Cardiac muscle cell (in vitro differentiated cells and primary cell): Measurements from ENCODE around the gene ATP13A2. TPM values are rescaled to one million over a fixed set of nuclear protein-coding genes. Genes with fewer than 3 reads are reported as not detected.
A peak's percentile ranks its signal among the peaks of the same experiment; 100 is the strongest.
"Not testable (repeated sequence)": the region's sequence is repeated elsewhere in the genome, so short reads cannot be mapped to it uniquely, and the experiment has no call there.

Source experiments
- DNase-seq, 2 donors: peaks; one replicate each; pipeline versions ENCODE4 v3.0.0 to v3.0.0-alpha.2; 2010 to 2017; ENCODE audit warnings: low read depth in 1 of 2, low spot score in 1 of 2
- H3K27ac ChIP-seq: fragments of 200-600 bp; sonication (generic); 2 replicates; pipeline ENCODE4 v1.5.1; 2016
- H3K27me3 ChIP-seq: fragments of 200-600 bp; sonication (generic); 2 replicates; pipeline ENCODE4 v1.6.0; 2016; ENCODE audit warnings: control low read depth
- H3K36me3 ChIP-seq: fragments of 200-600 bp; sonication (generic); 2 replicates; pipeline ENCODE4 v1.5.1; 2016; ENCODE audit warnings: control low read depth
- H3K4me1 ChIP-seq: fragments of 200-600 bp; sonication (generic); 2 replicates; pipeline ENCODE4 v1.8.1; 2017; ENCODE audit warnings: low read depth, mild to moderate bottlenecking, mixed run types
- H3K4me3 ChIP-seq: fragments of 200-600 bp; sonication (generic); 2 replicates; pipeline ENCODE4 v1.5.1; 2016; ENCODE audit warnings: mild to moderate bottlenecking
- H3K9me3 ChIP-seq: fragments of 200-600 bp; sonication (generic); 2 replicates; pipeline ENCODE4 v1.5.1; 2017; ENCODE audit warnings: low read depth, mild to moderate bottlenecking, control low read depth
- polyA plus RNA-seq: library from polyadenylated mRNA; unstranded; fragments of >200 nt; fragmentation: Nextera tagmentation; extraction: Ambion mirVana; gene quantifications from 2 replicates; pipeline ENCODE4 v1.2.1, GENCODE V29; 2016
- total RNA-seq: library from RNA; depleted of rRNA; stranded (reverse); fragments of >200 nt; gene quantifications from 2 replicates; pipeline ENCODE4 v1.2.3, GENCODE V29; 2016
- TF ChIP-seq, protein P1 (sequence below): IDR thresholded peaks from 2 replicates; pipeline ENCODE4 v1.5.1; 2012; ENCODE audit warnings: low read depth, mild to moderate bottlenecking, low read length

The ATP13A2 gene
- total and polyA plus RNA-seq, 2 experiments from 2014 or later: 44.7 to 76.8 TPM

DNA sequence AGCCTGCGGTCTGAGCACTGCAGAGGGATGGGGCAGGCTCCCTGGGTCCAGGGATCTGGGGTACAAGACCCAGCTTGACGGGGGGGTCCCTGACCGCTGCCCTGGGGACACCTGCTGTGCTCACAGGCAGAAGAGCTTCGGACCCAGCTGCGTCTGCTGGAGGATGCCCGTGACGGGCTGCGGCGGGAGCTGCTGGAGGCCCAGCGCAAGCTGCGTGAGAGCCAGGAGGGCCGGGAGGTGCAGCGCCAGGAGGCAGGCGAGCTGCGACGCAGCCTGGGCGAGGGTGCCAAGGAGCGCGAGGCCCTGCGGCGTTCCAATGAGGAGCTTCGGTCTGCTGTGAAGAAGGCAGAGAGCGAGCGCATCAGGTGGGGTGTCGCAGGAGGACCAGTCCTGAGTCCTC is 56.5 kb downstream of the ATP13A2 start:
- TF ChIP-seq, protein P1, sequence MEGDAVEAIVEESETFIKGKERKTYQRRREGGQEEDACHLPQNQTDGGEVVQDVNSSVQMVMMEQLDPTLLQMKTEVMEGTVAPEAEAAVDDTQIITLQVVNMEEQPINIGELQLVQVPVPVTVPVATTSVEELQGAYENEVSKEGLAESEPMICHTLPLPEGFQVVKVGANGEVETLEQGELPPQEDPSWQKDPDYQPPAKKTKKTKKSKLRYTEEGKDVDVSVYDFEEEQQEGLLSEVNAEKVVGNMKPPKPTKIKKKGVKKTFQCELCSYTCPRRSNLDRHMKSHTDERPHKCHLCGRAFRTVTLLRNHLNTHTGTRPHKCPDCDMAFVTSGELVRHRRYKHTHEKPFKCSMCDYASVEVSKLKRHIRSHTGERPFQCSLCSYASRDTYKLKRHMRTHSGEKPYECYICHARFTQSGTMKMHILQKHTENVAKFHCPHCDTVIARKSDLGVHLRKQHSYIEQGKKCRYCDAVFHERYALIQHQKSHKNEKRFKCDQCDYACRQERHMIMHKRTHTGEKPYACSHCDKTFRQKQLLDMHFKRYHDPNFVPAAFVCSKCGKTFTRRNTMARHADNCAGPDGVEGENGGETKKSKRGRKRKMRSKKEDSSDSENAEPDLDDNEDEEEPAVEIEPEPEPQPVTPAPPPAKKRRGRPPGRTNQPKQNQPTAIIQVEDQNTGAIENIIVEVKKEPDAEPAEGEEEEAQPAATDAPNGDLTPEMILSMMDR: no peak
- no peaks in the 10 kb centered on the region for H3K9me3 ChIP-seq
- H3K4me1 ChIP-seq: no peaks in the 10 kb centered on the region
- no peaks in the 10 kb centered on the region for H3K36me3 ChIP-seq
- no peak for DNase-seq
- no peak overlapping the region for H3K4me3 ChIP-seq
- H3K27ac ChIP-seq: no peak overlapping the region
- H3K27me3 ChIP-seq: no peaks in the 10 kb centered on the region

DNA sequence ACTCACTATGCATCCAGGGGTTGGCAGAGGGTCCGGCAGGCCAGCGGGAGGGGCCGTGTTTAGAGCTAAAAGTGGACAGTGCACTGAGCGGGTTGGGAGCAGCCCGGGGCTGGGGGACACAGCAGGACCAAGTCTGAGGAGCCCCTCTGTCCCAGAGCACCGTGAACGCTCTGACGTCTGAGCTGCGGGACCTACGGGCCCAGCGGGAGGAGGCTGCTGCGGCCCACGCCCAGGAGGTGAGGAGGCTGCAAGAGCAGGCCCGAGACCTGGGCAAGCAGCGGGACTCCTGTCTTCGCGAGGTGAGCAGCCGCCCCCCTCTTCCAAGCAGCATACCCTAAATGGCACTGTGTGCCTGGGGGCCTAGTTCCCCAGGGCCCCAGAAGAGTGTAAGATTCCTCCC is 57.1 kb downstream of the ATP13A2 start:
- Histone ChIP-seq H3K36me3 (no peaks in the 10 kb centered on the region), H3K4me3 (no peak overlapping the region), H3K4me1 (no peaks in the 10 kb centered on the region), H3K9me3 (no peaks in the 10 kb centered on the region), H3K27me3 (no peaks in the 10 kb centered on the region), H3K27ac (no peak overlapping the region)
- DNase-seq: no peak
- TF ChIP-seq, protein P1: no peak

DNA sequence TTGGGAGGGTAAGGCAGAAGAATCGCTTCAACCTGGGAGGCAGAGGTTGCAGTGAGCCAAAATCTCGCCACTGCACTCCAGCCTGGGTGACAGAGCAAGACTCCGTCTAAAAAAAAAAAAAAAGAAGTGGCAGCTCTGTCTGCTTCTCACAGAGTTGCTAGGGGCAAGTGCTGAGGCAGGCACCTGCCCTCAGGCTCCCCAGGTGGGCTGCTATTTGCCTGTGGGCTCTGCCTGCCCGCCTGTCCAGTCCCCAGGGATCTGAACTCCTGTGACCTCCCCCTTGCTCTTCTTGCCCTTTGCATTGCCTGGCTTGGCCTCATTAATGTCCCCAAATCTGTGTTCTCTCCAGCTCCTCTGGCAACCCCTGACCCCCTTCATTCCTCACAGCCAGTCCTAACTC is 59.4 kb downstream of the ATP13A2 start:
- H3K36me3 ChIP-seq: not testable (repeated sequence)

DNA sequence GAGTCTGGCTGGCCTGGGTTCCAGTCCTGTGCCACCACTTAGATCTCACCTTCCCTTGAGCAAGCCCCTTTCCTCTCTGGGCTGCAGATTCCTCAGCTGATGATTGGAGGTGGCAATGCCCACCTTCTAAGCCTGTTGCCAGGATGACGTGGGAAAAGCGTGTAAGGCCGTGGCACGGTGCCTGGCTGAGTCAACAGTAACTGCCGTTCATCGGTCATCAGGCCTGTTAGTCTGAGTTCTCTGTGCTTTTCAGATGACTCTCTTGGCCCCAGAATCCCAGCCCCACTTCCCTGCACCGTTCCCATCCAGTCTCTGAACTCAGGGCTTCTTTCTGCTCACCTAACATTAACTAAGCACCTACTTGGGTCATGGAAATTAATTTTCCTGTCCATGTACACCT is 62.7 kb downstream of the ATP13A2 start:
- not testable (repeated sequence) for H3K36me3 ChIP-seq, H3K27ac ChIP-seq, H3K4me1 ChIP-seq, H3K27me3 ChIP-seq, H3K4me3 ChIP-seq, H3K9me3 ChIP-seq
- peak in 1 of 2 donors; percentile 44 for DNase-seq

More for the DNA sequence above, 59.4 kb downstream of the ATP13A2 start:
- H3K4me1 ChIP-seq, H3K27me3 ChIP-seq, H3K4me3 ChIP-seq, DNase-seq, H3K27ac ChIP-seq, H3K9me3 ChIP-seq: not testable (repeated sequence)

DNA sequence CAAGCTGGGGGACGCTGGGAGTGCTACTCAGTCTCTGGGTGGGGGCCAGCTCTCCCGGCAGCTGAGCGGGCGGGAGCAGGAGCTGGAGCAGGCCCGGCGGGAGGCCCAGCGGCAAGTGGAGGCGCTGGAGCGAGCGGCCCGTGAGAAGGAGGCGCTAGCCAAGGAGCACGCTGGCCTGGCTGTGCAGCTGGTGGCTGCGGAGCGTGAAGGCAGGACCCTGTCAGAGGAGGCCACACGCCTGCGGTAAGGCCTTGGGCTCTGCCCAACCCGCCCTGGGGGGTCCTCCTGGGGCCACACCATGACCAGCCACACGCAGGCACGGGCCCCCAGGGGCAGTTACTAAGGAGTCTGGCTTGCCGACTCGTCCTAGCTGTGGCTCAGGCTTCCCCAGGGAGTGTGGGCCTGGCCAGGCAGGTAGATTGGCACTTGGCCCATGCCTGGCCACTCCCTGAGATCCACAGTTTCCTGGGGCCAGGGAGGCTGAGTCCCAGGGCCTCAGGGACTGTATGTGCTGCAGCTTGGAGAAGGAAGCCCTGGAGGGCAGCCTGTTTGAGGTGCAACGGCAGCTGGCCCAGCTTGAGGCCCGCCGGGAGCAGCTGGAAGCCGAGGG is 63.3 kb downstream of the ATP13A2 start:
- H3K9me3 ChIP-seq, H3K36me3 ChIP-seq, H3K4me3 ChIP-seq, H3K27ac ChIP-seq, H3K4me1 ChIP-seq, H3K27me3 ChIP-seq, DNase-seq: not testable (repeated sequence)

DNA sequence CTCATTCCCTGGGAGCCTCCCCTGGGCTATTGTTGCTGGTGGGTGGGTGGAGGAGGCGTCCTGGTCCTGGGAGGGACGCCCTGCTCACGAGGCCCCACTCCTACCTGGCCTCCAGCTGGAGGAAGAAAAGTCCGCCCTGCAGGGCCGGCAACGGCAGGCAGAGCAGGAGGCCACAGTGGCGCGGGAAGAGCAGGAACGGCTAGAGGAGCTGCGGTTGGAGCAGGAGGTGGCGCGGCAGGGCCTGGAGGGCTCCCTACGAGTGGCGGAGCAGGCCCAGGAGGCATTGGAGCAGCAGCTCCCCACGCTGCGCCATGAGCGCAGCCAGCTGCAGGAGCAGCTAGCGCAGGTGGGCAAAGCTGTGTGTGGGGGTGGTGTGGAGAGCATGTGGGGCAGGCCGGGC is 65.1 kb downstream of the ATP13A2 start:
- TF ChIP-seq, protein P1: no peak
- no peaks in the 10 kb centered on the region for H3K9me3 ChIP-seq
- no peak overlapping the region for H3K4me3 ChIP-seq
- H3K27me3 ChIP-seq: no peaks in the 10 kb centered on the region
- no peaks in the 10 kb centered on the region for H3K36me3 ChIP-seq
- no peaks in the 10 kb centered on the region for H3K4me1 ChIP-seq
- no peak for DNase-seq
- no peak overlapping the region for H3K27ac ChIP-seq

DNA sequence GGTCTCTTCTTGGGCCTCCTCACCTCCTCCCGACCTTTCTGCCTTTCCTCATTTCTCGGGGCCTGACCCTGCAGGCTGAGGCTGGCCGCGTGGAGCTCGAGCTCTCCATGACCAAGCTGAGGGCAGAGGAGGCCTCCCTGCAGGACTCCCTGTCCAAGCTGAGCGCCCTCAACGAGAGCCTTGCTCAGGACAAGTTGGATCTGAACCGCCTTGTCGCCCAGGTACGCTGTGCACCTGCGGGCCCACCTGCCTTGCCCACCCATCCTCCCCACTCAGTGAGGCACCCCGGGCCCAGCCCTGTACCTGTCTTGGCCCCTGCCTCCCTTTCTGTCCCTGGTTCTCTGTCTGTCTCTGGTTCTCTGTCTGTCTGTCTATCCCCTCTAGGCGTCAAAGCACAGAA is 65.5 kb downstream of the ATP13A2 start:
- not testable (repeated sequence) for H3K4me3 ChIP-seq, DNase-seq, H3K9me3 ChIP-seq, H3K4me1 ChIP-seq, H3K27me3 ChIP-seq, H3K36me3 ChIP-seq, H3K27ac ChIP-seq

DNA sequence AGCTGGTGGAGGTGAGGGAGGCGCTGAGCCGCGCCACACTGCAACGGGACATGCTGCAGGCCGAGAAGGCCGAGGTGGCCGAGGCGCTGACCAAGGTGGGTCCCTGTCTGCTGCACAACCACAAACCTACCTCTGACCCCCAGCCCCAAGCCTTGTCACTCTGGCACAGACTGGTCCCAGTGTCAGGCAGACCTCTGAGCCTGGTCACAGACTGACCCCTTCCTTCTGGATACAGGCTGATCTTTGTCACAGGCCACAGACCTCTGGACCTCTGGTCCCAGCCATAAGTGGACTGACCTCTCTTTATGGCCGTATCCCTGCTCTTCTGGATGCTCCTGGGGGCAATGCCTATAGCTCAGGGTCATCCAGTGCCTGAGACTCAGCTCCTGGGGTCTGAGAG is 66.2 kb downstream of the ATP13A2 start:
- H3K4me1 ChIP-seq, H3K36me3 ChIP-seq, H3K27me3 ChIP-seq, DNase-seq, H3K9me3 ChIP-seq, H3K4me3 ChIP-seq, H3K27ac ChIP-seq: not testable (repeated sequence)
